DMS53 (cell line): ENCODE results near the gene KIAA1549.

Experiments
- DNase-seq: peaks from one replicate; lab custom pipeline; 2025; lab: John Stamatoyannopoulos, UW

Gene KIAA1549

DNA sequence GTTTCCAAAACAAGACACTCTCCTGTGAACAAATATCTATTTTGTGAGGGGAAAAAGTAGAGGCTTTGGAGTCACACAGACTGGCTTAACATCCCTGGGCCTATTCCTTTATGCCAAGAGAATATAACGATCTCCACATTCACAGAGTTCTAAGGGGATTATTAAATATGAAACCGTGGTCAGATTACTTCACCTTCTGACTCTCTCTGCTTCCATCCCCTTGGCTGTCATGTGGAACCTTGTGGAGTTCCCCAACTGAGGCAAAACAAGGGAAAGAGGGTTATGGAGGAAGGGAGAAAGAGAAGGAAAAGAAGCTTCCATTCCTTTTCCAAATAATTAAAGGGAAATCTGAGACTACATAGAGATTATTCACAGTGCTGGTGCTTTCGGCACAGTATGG lies 127.7 kb downstream of the KIAA1549 start:
- DNase-seq: no peak

- no peak for DNase-seq
Observed at GRCh38 chr7:138852469-138852868, 128.7 kb downstream of the KIAA1549 start.

DNA sequence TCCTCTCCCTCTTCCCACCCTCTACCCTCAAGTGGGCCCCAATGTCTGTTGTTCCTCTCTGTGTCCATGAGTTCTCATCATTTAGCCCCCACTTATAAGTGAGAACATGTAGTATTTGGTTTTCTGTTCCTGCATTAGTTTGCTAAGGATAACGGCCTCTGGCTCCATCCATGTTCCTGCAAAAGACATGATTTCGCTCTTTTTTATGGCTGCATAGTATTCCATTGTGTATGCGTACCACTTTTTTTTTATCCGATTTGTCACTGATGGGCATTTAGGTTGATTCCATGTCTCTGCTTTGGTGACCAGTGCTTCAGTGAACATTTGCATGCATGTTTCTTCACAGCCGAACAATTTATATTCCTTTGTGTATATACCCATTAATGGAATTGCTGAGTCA lies 131.5 kb downstream of the KIAA1549 start:
- no peak for DNase-seq

DNA sequence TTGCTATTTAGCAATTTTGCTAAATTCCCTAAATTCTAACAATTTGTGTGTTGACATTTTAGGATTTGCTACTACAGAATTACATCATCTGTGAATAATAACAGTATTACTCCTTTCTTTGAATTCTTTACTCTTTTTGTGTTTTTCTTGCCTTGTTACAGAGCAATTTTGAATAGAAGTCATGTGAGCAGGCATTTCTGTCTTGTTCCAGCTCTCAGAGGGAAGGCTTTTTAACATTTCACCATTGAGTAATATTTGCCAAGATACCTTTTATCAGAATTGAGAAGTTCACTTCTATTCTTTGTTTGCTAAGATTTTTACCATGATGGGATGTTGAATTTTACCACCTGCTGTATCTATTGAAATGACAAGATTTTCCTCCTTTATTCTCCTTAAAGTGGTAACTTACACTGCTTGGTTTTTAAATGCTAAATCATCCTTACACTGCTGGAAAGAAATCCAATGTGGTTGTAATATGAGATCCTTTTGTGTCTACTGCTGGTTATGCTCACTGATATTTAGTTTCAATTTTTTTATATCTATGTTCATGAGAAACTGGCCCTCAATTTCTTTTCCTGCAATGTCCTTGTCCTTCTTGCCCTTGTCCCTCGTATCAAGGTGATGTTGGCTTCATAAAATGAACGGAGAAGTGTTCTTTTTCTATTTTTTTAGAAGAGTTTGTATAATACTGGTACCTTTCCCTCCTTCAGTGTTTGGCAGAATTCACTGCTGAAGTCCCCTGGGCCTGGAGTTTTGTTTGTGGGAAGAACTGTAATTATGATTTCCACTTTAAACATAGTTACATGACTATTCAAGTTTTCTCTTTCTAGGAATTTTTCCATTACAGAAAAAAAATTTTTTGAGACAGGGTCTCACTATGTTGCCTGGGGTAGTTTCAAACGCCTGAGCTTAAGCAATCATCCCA lies 132.9 kb downstream of the KIAA1549 start:
- no peak for DNase-seq

DNA sequence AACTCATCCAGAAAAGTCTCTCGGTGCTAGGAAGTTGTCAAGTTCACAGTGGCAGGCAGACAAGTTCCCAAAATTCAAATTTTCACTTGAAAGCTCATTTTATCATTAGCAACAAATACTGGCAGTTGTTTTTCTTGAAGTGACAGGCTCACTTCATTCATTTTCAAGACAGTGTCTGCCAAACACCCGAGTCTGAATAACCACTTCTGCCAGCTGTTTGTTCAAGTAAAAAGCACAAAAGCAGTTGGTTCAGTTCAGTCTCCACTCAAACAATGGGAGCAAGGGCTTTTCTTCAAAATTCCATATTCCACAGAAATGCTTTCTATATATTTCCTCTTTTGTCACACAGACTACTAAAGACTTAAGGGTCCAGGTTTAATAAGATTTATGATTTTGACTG lies 135.5 kb downstream of the KIAA1549 start:
- no peak for DNase-seq

GRCh38 chr7:138843632-138844580 lies 137.3 kb downstream of the KIAA1549 start:
- no peak for DNase-seq

GRCh38 chr7:138842111-138842510 lies 139.1 kb downstream of the KIAA1549 start:
- no peak for DNase-seq

DNA sequence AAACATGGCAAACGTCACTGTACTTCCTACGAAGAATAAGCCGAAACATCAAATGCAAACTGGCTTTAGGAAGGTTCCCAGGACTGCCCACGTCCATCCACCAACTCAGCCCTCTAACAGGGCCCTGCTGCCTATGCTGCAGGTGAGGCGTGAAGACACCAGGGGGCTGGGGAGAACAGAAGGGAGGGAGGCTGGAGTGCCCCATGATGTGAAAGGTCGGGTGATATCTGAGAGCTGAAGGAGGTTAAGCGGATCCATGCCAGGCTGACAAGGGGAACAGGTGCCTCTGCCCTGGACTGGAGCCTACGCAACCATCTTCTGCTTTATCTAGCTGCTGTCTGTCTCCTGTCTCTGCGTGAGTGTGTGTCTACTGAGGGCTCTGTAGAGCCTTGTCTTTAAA lies 143.0 kb downstream of the KIAA1549 start:
- DNase-seq: peak; percentile 94

GRCh38 chr7:138837627-138838026 lies 143.6 kb downstream of the KIAA1549 start:
- DNase-seq: peak; percentile 96

DNA sequence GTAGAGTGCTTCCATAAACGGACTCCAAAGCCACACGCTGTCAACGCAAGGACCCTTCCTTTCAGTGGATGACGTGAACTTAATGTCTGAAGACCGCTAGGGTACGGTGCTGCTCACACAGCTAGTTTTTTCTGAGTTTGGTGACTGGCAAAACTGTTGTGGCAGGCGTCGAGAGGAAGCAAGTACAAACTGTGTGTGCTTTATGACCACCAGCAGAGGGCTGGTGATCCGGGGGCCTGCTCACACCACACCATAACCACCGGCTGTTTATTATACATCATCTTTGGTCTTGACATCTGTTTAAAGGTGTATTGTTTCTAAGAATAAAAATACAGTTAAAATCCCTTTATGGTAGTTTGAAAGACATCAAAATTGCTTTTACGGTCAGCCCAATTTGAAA lies 146.1 kb downstream of the KIAA1549 start:
- DNase-seq: no peak

- no peak for DNase-seq
Observed at GRCh38 chr7:138834583-138834982, 146.6 kb downstream of the KIAA1549 start.

DNA sequence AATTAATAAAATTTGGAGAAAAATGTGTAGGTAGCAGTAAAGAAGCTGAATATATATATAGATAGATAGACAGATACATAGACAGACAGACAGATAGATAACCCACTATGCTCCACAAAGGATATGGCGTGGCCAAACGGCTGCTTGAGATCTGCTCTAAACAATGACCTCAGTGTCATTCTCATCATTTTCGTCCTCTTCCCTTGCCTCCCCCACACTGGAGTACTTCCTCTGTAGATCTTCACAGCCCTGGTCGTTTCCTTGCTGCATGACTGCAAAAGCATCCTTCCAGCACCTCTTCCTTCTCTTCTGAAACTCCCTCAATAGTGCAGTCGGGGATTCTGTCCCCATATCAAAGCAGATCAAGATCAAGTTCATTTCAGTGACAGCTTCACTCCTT lies 147.6 kb downstream of the KIAA1549 start:
- DNase-seq: no peak

- no peak for DNase-seq
Observed at GRCh38 chr7:138832966-138833365, 148.2 kb downstream of the KIAA1549 start.

DNA sequence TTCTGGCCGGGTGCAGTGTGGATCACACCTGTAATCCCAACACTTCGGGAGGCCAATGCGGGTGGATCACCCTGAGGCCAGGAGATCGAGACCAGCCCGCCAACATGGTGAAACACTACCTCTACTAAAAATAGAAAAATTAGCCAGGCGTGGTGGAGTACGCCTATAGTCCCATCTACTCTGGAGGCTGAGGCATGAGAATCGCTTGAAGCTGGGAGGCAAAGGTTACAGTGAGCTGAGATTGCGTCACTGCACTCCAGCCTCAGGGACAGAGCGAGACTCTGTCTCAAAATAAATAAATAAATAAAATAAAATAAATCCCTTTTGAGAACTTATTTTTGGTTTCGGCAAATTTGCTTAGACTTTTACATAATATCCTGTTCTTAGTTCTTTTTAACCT lies 151.9 kb downstream of the KIAA1549 start:
- no peak for DNase-seq

DNA sequence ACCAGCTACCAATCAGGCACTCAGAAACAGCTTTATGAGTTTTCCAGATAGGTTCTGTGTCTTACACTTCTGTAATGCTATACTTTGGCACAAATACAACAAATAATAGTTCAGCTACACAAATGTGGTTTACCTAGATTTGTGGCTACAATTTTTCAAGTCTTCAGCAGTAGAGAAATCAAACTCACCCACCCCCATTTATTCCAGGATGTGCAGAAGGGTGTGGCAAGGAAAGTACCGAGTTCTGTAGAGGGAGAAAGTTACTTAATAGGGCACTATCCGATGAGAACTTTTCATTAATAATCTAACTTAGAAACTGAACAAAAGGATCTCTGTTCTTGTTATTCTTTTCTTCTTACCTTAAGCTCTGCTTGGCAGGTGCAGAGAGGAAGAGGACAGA lies 152.9 kb downstream of the KIAA1549 start:
- DNase-seq: no peak

DNA sequence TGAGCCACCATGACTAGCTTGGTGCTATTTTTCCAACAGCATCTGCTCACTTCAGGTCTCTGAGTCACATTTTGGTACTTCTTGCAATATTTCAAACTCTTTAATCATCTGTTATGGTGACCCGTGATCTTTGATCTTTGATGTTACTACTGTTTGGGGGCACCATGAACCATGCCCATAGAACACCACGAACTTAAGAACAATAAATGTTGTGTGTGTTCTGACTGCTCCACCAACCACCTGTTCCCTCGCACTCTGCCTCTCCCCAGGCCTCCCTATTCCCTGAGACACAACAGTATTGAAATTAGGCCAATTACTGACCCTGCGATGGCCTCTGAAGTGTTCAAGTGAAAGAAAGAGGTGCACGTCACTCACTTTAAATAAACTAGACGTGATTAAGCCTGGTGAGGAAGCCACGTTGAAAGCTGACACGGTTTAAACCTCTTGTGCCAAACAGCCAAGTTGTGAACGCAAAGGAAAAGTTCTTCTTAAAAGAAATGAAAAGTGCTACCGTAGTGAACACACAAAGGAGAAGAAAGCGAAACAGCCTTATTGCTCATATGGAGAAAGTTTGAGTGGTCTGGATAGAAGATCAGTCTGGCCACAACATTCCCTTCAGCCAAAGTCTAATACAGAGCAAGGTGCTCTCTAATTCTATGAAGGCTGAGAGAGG lies 156.0 kb downstream of the KIAA1549 start:
- DNase-seq: no peak

- no peak for DNase-seq
Observed at GRCh38 chr7:138822867-138823535, 158.2 kb downstream of the KIAA1549 start.

- DNase-seq: no peak
Observed at GRCh38 chr7:138821912-138822311, 159.3 kb downstream of the KIAA1549 start.

DNA sequence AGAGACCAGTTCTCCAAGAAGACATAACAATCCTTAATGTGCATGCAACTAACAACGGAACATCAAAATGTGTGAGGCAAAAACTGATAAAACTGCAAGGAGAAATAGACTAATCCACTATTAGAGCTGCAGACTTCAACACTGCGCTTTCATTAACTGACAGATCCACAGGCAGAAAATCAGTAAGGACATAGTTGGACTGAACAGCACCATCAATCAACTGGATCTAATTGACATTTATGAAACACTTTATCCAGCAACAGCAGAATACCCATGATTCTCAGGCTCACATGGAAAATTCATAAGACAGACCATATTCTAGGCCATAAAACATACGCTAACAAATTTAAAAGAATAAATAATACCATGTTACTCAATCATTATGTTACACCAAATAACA lies 161.6 kb downstream of the KIAA1549 start:
- DNase-seq: no peak

- DNase-seq: no peak
Observed at GRCh38 chr7:138816650-138817049, 164.5 kb downstream of the KIAA1549 start.

DNA sequence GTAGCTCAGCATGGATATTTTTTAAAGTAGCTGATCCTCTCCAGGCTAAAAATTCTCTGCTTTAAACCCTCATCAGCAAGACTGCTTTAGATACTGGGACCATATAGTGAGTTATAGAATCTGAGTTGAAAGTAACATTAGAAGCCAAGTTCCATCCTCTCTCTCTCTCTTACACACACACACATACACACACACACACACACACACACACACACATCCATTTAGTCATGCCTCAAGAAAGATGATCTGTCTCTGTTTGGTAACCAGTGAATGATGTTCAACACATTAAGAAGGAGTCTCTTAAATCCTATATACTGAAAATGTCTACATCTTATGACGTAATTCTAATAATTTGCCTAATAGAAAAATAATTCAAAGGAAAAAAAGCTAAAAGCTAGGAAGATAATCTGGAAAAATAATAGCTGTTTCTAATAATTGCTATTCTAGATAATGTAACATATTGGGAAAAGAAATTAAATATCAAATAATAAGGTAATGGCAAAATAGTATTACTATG lies 166.3 kb downstream of the KIAA1549 start:
- peak; percentile 34 for DNase-seq
